SK-N-MC (cell line): ENCODE measurements around the gene PIGQ.

ENCODE experiments used
- EZH2 ChIP-seq: fragments of 200-600 bp; sonication (generic); IDR thresholded peaks from one replicate; pipeline ENCODE4 v1.6.1; 2017; ENCODE audit warnings: antibody characterized with exemption
- FOXP2 ChIP-seq: optimal IDR thresholded peaks from 2 replicates; pipeline ENCODE3; 2011; ENCODE audit warnings: mild to moderate bottlenecking, moderate library complexity; ENCODE audit not compliant: insufficient read depth; ENCODE audit errors: extremely low read length, control extremely low read depth
- POLR2AphosphoS5 ChIP-seq: IDR thresholded peaks from 2 replicates; pipeline ENCODE4 v1.6.1; 2012; ENCODE audit warnings: mild to moderate bottlenecking, low read depth, low read length, borderline replicate concordance

DNA sequence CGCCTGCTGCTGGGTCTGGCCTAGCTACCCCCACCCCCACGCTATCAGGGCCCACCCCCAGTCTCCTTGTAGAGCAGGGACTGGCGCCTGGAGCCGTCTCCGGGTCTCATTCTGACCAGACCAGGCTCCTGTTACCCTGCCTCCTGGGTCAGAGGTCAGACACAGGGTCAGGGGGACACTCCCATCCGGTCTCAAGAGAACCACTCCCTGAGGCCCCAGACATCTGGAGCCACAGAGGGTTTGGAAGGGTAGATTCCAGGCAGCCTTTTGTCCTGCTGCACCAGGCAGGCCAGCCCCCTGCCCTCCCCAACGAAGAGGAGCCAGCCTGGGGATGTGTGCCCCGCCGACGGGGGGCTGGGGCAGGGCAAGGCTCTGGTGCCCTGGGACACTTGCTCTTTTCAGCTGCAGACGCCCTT lies 60.1 kb downstream of the PIGQ start:
- TF ChIP-seq EZH2 (no peak), POLR2AphosphoS5 (no peak), FOXP2 (no peak)
